Left renal cortex interstitium (tissue), 4 donors: Measurements from ENCODE around the gene TMUB2. TPM values are rescaled to one million over a fixed set of nuclear protein-coding genes. Genes with fewer than 3 reads are reported as not detected.

ENCODE experiments used
- DNase-seq, 4 donors: peaks; one replicate each; pipeline ENCODE4 v3.0.0-alpha.2; 2013; ENCODE audit warnings: low read depth in 4 of 4, low spot score in 2 of 4, missing footprints in 1 of 4
- polyA plus RNA-seq, 4 donors: library from polyadenylated mRNA; unstranded; fragments of 120-200 nt; gene quantifications; one replicate each; pipeline ENCODE4 v1.2.1, GENCODE V29; 2013; ENCODE audit not compliant: insufficient read length in 4 of 4

The TMUB2 gene
- polyA plus RNA-seq, 4 donors: 42.9 to 54.2 (median 51.6) TPM

GRCh38 chr17:44200478-44201155 is 13.8 kb downstream of the TMUB2 start:
- peak in 1 of 4 donors; percentile 20 for DNase-seq

- no peak for DNase-seq
Observed at GRCh38 chr17:44202756-44203155, 16.0 kb downstream of the TMUB2 start.

- peak in 1 of 4 donors; percentile 28 for DNase-seq
Observed at GRCh38 chr17:44203731-44204440, 17.1 kb downstream of the TMUB2 start.

GRCh38 chr17:44204441-44204882 is 17.7 kb downstream of the TMUB2 start:
- DNase-seq: no peak

GRCh38 chr17:44205962-44206824 is 19.4 kb downstream of the TMUB2 start:
- DNase-seq: no peak

- DNase-seq: no peak
Observed at GRCh38 chr17:44206825-44207155, 20.0 kb downstream of the TMUB2 start.

GRCh38 chr17:44207319-44207718 is 20.5 kb downstream of the TMUB2 start:
- DNase-seq: no peak

- no peak for DNase-seq
Observed at GRCh38 chr17:44207743-44208142, 21.0 kb downstream of the TMUB2 start.

- no peak for DNase-seq
Observed at GRCh38 chr17:44209786-44210341, 23.1 kb downstream of the TMUB2 start.

GRCh38 chr17:44210342-44211192 is 23.8 kb downstream of the TMUB2 start:
- peak in 1 of 4 donors; percentile 48 for DNase-seq

- no peak for DNase-seq
Observed at GRCh38 chr17:44211281-44212265, 24.8 kb downstream of the TMUB2 start.

- no peak for DNase-seq
Observed at GRCh38 chr17:44212507-44213402, 26.0 kb downstream of the TMUB2 start.

- no peak for DNase-seq
Observed at GRCh38 chr17:44213403-44214229, 26.8 kb downstream of the TMUB2 start.

- DNase-seq: no peak
Observed at GRCh38 chr17:44214230-44214494, 27.4 kb downstream of the TMUB2 start.

GRCh38 chr17:44214896-44215295 is 28.1 kb downstream of the TMUB2 start:
- no peak for DNase-seq

- DNase-seq: no peak
Observed at GRCh38 chr17:44216173-44216572, 29.4 kb downstream of the TMUB2 start.

GRCh38 chr17:44216694-44217093 is 29.9 kb downstream of the TMUB2 start:
- no peak for DNase-seq
